GM18858 (cell line): Measurements from ENCODE around the gene SYTL3.
"Not testable (repeated sequence)": the region's sequence is repeated elsewhere in the genome, so short reads cannot be mapped to it uniquely, and the experiment has no call there.

Source experiments
- ATAC-seq: cut with Tn5 transposase; IDR thresholded peaks from one replicate; pipeline ENCODE4 v1.9.1; 2021; ENCODE audit not compliant: unreplicated experiment

Gene SYTL3

DNA sequence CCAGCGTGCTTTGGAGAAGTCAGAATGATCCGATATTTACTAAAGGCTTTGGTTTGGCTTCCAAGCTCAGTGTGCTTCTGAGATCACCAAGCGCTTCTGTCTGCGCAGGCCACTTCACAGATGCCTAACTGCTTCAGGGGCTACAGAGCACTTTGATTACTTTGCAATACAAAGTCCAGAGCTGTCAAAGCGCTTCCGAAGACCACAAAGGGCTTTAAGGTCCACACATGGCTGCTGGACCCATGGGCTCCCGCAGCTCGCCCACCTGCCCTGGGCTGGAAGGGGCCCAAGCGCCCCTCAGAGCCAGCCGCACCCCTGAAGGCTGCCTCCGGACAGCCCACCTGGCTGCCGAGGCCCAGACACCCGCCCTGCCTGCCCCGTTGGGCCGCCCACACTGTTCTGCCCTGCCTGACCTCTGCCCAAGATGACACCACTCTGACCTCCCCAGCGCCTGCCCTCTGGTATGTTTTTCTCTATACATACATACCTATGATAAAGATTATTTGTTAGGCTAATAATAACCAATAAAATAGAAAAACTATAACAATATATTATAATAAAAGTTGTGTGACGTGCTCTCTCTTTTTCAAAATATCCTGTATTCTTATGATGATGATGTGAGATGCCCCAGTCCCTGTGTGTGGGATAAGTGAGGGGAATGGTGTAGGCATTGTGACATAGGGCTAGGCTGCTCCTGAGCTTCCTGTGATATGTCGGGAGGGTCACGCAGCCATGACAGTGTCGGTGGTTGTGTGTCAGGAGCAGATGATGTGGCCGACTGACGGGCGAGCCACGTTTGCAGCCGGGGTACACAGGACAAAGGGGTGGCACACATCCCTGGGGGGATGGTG, 27.9 kb upstream of the SYTL3 start:
- no peak for ATAC-seq

DNA sequence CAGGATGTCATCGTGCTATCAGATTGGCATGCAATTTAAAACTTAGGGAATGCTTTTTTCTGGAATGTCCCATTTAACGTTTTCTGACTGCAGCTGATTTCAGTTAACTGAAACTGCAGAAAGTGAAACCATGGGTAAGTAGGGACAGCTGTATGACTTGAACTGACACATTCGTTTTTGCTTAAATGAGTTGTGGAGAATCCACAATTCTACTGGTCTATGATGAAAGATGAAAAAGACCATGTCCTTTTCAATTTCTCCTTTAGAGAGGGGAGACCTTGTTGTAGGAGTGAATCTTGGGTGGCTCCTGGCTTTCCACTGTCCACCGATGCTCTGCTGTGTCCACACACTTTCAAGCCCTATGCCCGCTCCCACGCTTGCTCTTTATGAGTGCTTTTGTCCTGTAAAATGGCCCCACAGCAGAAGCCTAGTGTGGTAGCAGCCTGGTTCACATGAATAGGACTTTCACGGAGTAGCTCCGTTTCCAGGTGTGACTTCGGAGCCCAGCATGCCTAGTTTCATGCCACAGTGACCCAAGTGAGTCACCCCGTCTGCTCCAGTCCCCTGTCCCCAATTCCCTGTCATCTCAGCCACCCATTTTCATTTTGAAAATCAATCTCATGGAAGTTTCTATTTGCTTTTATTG, 27.2 kb upstream of the SYTL3 start:
- no peak for ATAC-seq

DNA sequence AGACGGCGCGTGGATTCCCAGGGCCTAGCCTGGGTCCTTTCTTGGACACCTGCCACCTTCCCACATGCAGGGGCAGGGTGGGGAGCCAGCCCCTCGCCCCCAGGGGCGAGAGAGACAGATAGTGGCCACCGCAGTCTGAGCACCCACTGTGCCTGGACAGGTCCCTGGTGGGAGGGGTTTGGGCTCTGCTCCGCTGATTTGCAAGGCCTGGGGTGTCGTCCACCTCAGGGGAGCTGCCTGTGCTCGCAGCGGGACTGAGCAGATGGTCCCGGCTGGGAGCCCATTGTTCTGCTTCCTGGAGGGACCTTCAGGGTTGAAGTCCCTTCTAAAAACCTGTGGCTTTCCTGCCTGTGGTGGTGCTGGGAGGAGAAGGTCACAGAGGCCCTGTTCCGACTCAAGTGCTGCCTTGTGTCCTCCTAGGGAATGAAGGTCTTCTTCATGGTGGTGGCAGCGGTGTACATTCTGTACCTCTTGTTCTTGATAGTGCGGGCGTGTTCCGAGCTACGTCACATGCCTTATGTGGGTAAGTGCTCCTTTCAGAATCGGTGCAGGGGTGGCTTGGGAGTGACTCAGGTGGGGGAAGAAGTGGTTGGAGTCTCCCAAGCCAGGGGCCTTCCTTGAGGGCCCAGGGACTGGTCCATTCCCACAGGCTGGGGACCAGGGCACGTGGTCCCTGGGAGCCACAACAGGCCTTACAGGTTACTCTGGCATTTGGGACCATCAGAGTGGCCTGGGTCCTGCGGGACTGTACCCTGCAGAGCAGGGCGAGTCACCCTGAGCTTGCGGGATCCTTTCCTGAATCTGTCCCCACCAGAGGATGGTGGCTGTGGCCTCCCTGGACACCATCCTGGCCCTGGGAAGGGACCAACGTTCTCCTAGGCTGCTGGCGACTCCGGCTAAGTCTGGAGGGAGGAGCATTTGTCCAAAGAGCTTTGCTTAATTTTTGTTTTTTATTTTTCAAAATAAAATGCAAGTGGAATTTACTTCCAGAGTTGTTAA, 24.9 kb upstream of the SYTL3 start:
- ATAC-seq, result no peak

DNA sequence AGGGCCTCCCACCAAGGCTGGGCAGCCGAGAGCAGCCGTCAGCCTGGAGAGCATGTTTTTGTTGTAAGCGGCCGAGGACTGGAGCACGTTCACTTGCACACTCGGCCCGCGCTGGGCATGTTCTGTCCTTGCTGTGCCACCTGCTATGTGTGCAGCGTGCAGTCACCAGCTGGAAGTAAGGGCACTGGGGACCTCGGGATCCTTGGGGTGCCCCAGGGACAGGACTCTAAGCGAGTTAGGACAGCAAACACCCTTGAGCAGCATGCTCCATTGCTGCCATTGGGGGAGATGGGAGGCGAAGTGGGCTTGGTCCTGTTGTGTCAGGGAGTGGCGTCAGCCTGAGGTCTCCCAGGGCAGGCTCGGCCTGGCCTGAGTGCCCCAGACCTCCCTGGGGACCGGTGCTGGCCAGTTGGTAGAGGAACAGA, 24.0 kb upstream of the SYTL3 start:
- ATAC-seq, result no peak

DNA sequence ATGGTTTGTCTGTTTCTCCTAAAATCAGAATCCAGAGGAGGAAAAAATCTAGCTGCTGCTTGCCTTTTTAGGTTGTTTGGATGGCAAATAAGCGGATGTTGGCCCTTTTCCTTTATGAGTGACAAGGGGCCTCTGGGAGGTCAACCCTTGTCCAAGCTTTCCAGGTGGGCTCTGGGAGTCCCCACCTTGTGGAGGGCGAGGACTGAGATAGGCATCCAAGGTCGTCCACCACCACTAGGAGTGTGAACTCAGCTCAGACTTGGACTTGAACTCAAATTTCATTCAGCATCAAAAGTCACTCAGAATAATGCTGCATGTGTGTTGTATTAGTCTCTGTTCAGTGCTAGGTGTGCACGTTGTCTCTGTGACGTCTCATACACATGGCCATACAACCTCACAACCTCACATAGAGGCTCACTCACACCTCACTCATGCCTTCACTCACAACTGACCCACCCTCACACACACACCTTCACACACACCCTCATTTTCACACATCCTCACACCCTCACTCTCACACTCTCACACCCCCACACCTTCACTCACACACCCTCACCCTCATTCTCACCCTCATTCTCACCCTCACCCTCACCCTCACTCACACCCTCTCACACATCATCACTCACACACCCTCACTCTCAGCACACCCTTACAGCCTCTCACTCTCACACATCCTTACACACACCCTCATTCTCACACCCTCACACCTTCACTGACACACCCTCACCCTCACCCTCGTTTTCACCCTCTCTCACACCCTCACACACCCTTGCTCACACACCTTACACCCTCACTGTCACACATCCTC, 23.3 kb upstream of the SYTL3 start:
- no peak for ATAC-seq

DNA sequence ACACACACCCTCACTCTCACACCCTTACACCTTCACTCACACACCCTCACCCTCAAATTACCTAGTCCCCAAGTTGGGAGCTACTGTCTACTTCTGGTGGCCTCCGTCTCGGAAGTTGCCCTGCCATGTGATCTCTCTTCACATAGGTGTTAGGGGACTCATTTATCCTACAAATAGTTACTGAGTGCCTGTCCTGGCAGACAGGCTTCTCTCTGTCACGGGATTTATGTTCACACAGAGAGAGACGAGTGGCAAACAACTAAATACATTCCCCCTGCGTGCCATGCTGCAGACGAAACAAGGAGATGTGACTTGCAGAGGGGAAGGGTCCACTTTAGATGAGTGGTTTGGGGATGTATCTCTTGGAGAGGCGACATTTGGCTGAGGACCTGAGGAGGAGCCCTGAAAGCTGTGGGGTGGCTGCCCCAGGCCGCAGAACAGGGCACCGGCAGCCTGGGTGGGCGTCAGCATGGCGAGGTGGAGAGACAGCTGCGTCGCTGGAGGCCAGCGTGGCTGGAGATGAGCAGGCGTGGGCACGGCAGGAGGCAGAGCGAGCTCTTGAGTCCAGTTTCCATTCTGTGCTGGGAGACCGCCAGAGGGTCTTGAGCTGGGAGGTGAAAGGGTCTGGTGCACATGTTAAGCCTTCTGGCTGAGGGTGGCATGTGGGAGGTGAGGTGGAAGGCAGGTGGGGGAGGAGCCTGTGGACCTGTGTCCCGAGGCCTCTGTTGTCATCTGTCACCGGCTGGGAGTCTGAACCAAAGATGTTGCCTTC, 22.5 kb upstream of the SYTL3 start:
- ATAC-seq, result no peak

DNA sequence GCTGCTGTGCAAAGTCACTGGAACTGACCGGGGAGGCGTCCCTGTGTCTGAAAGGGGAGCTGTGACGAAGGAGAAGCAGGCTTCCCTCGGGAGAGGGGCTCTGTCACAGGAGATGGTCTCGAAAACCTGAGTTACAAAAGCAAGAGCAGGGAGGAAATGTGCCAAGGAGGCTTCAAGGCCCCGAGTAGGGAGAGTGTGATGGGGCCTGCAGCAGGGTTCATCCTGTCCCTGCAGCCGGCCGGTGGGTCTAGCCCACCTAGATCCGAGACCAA, 22.0 kb upstream of the SYTL3 start:
- ATAC-seq, result no peak

DNA sequence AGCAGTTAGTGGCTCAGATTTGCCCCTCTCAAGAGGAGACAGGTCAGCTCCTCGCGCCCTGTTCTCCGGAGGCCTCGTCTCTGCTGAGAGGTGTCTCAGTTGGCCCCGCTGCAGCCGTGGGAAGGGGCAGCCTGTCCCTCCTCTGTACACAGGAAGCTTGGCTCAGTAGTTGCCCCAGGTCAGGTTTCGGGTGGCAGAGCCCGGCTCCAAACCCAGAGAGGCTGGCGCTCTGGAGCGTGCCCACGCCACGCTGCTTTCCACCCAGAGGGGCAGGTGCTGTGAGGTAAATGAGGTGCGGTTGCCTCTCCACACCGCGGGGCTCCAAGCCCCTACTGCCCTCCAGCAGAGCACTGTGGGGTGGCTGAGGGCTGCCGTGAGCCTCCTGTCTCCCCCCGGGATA, 21.3 kb upstream of the SYTL3 start:
- ATAC-seq, result no peak

DNA sequence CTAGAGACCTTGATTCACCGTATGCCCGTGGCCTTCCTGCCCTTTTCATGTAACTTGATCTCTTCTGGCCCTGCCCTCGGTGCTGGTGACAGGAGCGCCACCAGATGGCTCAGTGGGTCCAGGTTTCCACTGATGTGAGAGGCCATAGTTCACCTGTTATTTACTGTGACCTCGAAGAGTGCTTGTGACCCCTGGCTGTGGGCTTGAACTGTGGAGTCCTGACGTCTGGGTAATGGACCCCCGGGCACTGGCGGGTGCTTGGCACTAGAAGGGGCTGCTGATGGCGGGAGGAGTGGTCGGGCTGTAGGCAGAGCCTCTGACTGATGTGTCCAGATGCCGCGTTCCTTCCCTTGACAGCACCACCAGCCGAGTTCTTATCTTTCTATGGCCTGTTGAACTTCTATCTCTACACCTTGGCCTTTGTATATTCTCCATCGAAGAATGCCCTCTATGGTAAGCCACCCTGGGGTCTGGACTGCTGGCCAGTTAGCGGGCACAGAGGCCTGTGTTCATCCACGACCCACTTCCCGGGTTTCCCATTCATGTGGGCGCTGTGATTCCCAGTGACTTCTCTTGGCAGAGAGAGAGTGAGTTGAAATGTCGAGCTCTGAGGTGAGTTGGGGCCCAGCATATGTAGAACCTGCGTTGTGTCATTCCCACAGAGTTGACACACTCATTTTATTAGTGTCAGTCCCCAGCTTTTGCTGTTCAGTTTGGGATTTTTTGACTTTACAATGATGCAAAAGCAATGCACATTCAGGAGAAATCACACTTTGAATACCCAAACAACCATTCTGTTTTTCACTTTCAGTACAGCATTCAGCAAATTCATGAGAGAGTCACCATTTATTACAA, 20.3 kb upstream of the SYTL3 start:
- ATAC-seq, result no peak

DNA sequence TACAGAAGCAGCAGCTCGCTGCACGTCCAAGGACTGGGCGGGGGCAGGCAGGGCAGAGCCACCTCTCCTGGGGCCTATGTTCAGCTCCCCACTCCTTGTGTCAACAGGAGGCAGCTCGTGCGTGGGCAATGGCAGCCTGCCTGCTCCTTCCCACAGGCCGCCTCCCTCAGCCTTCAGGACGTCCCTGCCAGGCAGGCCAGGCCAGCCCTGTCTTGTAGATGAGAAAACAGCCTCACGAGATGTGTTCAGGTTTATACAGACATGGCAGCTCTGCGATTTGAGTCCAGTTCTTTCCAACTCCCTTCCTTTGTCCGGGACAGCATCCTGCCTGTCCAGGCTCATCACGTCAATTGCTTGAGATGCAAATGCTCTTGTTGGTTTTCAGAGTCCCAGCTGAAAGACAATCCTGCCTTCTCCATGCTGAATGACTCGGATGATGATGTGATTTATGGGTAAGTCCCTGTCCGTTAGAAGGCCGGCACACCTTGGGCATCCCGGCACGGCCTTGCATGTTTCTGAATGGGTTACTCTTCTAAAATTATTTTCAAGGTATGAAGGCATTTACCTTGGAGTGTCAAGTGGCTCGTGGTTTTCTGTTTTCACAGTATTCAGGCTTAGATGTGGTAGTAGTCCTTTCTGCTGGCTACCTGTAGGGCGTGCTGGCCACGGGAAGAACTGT, 18.8 kb upstream of the SYTL3 start:
- no peak for ATAC-seq

DNA sequence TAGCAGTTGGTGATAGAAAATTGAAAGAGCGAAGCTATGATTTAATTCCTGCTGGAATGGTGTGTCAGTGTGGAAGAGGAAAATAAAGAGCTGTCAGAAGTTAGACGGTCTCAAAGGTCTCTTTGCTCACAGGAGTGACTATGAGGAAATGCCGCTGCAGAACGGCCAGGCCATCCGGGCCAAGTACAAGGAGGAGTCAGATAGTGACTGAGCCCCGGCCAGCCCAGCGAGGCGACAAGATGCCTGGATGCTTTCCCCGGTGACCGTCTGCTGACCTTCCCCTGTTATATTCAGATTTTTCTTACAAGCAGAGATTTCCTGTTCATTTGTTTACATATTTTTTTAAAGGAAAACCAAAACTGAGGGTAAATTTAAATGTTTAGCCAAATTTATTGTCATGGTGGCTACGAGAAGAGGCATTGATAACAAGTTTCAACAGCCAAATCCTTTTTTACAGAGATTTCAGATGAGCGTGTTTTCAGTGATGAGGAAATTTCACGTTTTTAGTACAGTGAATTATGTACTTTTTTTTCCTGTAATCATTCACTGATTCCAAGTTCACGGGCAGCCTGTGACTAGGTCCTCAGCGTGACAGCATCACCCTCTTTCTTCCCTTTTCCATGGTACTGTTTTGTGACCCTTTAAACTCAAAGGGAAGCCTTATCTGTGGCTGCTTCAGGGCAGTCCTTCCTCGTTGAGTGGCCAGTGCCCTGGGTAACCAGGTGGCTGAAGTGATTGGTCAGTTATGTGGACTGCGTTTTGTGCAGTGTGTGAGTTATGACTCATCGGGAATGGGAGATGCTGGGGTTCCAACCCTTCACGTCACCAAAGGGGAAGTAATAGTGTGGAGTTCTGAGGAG, 17.9 kb upstream of the SYTL3 start:
- no peak for ATAC-seq

DNA sequence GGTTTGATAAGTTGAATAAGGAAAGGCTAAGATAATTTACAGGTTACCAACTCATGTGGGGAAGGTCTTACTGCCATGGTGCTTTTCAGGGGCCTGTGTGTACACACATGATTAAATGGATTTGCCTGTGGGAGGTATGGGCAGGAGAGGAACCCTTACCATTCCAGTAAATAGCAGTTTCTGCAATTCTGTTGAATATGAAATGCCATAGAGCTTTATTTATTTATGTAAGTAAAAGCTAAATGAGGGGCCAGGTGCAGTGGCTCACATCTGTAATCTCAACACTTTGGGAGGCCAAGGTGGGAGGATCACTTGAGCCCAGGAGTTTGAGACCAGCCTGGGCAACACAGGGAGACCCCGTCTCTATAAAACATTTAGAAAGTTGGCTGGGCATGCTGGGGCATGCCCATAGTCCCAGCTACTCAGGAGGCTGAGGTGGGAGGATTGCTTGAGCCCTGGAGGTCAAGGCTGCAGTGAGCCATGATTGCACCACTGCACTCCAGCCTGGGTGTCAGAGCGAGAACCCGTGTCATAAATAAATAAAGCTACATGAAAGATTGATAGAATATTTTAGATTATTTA, 17.2 kb upstream of the SYTL3 start:
- ATAC-seq, result not testable (repeated sequence)

DNA sequence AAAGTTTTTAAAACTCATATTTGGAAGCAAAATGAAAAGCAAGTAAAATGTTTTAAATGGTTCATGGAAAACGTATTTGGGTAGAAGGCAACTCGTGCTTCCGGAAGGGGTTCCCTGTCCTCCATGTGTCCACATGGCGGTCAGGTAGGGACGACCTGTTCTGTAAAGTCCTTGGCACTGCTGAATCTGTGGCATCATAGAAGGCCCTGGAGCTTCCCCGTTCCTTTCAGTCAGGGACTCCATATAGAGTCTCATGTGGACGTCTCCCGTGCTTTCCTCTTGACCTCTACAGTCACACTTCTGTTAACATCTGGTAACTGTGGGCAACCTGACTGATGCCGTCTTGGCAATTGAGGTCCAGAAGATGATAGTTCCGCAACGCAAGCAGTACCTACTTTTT, 16.7 kb upstream of the SYTL3 start:
- no peak for ATAC-seq

DNA sequence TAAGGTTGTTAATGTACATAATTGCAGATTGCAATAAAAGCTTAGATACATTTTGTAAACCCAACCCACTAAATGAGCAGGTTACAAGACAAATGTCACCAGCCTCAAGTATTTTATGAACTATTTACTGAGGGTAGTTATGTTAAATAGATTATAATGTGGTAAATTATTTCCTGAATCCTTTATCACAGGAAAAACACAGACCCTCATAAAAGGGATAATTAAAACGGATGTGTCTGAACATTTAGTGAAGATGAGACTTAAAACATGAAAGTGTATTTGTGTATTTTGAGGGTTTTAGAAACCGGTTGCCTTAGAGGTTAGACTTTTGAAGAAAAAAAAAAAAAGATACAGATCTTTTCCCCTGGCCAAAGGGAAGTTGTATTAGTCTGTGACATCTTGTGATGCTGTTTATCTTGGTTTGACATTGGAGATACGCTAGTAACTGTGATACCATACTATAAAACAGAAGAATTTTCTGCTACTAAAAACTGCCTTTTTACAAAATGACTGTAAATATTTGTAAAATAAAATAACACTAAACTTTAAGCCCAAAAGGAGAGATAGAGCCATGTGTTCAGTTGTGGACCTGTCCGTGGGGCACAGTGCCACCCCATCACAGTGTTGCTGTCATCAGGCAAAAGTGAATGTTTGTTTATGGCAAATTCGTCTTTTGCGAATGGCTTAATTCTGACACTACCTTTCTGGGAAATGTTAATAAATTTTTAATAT, 15.0 kb upstream of the SYTL3 start:
- no peak for ATAC-seq

DNA sequence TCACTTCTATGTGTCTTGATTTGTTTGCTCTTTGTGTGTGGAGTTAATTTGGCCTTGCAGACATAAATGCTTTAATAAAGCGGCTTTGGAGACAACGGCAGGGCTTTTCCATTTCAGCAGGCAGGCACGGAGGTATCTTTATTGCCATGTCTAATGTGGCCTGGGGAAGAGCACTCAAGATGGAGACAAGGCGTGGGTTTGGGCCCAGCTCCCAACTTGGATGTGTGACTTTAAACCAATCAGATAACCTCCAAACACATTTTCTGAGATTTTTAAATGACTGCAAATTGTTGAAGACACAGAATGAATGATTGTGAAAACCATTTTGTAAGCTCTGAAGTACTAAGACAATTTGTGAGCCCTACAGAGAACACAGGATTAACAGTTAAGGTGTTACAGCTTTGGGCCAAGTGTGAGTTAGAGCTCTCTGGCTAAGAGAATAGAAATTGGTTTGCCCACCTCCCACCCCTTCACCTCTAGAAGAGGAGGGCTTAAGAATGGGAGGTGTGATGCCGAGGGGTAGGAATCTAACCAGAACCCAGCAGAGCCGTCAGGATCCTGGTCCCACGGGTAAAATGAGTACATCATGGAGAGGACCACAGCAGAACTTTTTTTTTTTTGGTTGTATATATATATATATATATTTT, 14.3 kb upstream of the SYTL3 start:
- no peak for ATAC-seq

DNA sequence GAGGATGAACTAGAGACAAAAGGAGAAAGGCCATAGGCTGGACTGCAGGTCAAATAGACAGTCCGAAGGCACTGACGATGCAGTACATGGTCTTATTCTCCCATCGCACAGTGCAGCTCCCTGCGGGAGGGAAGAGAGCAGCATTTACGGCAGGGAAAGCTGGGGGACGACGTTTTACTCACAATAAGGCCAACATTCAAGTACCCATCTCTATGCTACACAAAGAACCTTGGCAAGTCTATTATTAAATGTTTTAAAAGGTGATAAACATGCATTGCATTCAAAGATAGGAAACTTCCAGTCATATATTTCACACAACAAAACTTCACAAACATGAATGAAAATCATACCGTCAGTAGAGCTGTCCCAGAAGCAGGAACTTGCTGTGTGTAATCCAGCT, 13.1 kb upstream of the SYTL3 start:
- no peak for ATAC-seq
